ENCODE data around the gene NUPR2.
"Not testable (repeated sequence)": the region's sequence is repeated elsewhere in the genome, so short reads cannot be mapped to it uniquely, and the experiment has no call there.

The NUPR2 gene, protein sequence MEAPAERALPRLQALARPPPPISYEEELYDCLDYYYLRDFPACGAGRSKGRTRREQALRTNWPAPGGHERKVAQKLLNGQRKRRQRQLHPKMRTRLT

DNA sequence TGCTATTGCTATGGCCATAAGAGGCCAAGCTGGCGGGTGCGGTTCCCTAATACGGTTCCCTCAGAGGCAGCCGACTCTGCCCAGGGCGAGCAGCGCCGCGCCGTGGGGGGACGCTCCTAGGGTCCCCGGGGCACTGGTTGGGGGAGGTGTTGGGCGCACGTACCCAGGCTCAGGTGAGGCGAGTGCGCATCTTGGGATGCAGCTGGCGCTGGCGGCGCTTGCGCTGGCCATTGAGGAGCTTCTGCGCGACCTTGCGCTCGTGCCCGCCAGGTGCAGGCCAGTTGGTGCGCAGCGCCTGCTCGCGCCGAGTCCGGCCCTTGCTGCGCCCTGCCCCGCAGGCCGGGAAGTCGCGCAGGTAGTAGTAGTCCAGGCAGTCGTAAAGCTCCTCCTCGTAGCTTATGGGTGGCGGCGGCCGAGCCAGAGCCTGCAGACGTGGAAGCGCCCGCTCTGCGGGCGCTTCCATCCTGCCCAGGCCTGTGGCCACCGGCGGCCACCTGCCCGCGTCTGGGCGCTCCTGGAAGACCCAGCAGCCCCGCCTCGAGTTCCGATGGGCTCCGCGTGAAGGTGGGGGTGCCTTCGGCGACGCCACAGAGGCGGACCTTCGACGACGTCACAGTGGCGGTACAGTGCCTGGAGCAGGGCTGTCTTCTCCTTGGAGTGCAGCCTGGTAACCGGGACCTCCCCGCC is at the start of gene NUPR2:
Gene NUPR2 (minus strand): TSS at position 566 of the 687 bp plus-strand sequence. CDS start 103 bp downstream, at position 463.
- DNase-seq: peak; percentile 97

DNA sequence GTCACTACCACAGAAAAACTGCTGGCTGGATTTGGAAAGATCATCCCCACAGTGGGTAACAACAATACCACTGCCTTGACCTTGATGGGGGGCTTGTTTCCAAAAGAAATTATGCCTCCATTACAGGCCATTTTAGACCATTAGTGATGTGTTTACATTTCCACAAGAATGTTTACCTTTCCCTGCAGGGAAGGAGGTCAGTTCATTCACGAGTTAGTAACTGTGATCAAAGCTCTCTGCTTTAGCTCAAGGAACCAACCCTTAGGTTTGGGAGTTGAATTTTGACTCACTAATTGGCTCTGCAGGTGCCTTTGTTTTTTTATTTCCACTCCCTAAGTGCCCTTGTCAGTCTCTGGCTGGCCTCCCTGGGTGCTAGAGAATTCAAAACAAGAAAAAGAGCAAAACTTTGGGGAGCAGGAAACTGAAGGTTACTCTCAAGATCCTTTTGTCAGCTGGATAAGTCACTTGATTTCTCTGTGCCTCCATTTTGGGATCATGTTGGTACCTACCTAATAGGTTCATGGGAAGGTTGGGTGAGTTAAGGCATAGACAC is 41.1 kb upstream of the NUPR2 start:
- peak; percentile 89 for DNase-seq

DNA sequence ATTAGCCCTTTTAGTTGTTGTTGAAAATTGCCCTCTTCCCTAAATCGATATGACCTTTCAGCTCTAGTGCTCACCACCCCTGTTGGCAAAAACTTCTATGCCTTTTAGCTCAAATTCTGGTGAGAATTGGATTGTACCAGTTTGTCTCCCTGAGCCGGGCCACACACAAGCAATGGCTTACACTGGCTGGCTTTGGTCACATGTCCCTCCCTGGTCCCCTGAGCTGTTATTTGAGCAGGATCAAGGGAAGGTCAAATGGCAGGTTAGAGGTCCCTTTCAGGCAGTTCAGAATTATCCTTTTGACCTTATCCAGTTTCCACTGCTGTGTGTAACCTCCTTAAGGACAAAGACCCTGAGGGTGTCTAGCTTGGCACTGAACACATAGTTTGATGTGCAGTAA is 14.8 kb upstream of the NUPR2 start:
- DNase-seq: not testable (repeated sequence)

DNA sequence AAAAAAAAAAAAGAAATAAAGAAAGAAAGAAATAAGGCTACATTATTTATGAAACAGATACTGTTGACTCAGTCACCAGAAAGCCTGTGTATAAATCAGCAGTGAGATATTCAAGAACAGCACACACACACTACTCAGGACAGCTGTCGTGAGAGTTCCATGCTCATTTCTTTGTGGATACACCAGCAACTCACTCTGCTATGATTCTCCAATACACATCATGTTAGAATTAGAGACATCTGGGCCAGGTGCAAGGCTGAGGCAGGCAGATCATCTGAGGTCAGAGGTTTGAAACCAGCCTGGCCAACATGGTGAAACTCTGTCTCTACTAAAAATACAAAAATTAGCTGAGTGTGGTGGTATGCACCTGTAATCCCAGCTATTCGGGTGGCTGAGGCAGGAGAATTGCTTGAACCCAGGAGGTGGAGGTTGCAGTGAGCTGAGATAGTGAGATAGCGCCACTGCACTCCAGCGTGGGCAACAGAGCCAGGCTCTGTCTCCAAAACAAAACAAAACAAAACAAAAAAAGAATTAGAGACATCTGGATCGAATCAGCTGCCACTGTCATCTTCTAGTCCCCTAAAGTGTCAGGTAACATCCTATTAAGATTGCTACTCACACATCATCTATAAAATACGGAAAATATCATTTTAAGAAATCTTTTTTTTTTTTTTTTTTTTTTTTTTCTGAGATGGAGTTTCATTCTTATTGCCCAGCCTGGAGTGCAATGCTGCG is 11.2 kb upstream of the NUPR2 start:
- no peak for DNase-seq

DNA sequence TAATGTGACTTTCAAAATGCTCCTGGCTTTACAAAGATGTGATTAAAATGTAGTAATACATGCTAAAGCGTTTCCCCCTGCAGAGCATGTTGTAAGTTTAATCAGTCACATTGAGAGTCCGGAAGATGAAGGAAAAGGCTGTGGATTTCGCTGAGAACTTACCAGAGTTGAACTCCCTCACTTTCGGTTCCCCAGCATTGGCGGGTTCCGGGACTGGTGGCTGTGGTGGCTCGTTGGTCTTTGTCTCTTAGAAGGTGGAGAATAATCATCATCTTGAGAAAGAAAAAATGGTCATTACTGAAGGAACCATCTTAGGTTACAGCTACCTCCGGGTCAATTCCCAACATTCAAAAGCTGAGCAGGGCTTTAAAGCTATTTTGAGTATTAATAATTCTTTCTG is 9.6 kb upstream of the NUPR2 start:
- DNase-seq: no peak

DNA sequence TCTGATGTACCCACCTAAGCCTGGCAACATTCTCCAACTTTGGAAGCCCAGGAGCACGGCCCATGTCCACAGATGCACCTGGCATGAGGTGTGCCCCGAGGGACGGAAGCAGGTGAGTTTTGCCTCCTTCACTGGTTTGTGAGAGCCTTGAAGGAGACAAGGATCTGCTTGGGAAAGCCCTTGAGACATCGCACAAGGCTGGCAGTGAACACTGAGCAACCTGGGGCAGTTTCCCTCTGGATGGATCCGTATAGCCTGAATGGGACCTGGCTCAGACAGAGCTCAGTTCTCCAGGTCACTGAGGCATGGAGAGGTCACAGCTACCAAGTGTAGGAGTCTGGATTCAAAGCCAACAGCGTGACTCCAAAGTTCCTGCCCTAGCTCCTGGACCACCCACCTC is 8.8 kb upstream of the NUPR2 start:
- no peak for DNase-seq

DNA sequence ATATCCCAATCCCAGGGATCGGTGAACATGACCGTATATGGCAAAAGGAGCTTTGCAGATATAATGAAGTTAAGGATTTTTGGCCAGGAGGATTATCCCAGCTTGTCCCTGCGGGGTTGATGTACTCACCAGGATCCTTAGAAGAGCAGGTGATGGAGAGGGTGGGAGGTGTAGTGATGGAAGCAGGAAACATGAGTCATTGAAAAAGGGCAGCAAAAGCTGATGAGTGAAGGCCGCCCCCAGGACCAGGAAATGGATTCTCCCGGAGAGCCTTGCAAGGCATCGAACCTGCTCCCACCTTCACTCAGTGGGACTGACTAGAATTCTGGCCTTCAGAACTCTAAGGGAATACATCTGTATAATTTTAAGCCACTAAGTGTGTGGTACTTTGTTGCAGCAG is 5.2 kb upstream of the NUPR2 start:
- DNase-seq: no peak

DNA sequence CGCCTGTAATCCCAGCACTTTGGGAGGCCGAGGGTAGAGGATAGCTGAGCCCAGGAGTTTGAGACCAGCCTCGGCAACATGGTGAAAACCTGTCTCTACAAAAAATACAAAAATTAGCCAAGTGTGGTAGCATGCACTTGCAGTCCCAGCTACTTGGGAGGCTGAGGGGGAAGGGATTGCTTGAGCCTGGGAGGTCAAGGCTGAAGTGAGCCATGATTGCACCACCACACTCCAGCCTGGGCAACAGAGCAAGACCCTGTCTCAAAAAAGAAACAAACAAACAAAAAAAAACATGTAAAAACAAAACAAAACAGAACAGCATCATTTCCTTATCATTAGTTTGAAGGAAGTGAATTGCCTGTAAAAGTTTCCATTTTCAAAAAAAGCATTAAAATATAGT is 4.0 kb downstream of the NUPR2 start:
- not testable (repeated sequence) for DNase-seq

DNA sequence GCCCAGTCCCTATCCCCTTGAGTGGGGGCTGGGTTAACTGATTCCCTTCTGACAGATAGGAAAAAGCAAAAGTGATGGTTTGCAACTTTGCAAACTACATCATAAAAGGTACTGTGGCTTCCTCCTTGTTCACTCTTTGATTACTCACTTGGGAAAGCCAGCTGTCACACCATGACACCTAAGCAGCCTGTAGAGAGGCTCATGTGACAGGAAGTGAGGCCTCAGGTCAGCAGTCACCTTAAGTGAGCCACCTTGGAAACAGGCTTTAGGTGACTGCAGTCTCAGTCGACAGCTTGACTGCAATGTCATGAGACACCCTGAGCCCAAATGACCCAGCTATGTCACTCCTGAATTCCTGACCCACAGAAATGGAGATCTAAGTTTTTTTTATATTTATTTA is 5.6 kb downstream of the NUPR2 start:
- peak; percentile 66 for DNase-seq

DNA sequence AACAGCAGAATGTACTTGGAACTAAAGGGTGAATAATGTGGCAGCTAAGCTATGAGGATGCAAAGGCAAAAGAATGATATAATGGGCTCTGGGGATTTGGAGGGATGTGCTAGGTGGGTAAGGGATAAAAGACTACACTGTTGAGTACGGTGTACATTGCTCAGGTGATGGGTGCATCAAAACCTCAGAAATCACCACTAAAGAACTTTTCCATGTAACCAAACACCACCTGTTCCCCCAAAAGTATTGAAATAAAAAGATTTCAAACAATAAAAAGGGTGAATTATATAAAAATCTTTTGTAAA is 8.3 kb downstream of the NUPR2 start:
- DNase-seq: no peak

DNA sequence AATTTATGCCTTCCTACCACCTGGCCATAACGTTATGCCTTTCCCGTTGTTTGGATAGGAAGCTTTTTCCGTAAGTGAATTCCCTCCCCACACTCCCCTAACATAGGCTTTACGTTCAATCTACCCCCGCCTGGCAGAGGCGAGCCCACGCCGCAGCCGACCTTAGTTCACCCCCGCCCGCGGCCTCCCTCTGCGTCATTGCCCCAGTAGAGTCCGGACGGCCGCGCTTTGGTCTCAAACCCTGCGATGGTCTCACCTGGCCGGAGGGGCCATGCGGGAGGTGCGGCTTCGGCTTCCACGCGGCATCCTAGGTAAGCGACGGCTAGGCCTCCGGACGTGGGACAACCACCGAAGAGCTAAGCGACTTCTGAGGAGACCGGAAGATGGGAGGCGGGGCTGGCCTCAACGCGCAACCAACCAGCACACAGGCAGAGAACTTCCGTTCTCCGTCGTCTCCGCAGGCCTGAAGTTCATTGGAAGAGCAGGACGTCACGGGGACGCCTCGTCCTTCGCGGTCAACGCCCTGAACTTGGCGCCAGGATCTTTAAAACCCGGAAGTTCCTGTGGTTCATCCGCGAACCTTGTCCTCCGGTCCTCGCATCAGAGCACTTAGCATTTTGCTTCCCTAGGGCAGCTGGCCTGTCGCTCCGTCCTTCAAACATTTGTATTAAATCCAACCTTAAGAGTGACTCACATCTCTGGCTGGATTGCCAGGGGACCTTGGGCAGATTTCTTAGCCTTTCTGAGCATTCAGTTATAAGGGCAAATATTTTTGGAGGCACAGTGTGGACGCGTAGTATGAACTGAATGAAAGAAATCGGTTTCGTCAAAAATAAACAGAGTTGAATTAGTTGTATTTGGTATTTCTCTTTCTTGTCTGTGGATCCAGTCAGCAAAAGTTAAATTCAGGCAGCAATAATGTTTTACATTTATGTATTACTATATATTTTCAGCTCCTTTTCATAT is 9.8 kb downstream of the NUPR2 start, which contains the start of gene CHCHD2:
Gene CHCHD2 (minus strand): TSS at position 369 of the 966 bp plus-strand sequence. CDS start 63 bp downstream, at position 306.
- DNase-seq: peak; percentile 100

DNA sequence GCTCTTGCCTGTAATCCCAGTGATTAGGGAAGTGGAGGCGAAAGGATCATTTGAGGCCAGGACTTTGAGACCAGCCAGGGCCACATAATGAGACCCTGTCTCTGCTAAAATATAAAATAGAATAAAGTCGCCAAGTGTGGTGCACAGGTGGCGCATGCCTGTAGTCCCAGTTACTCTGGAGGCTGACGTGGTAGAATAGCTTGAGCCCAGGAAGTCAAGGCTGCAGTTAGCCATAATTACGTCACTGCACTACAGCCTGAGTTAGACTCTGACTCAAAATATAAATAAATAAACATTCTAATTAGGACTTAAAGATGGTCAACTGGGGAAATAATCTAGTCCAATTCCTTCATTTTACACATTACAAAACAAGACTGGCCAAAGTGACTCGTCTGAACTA is 10.7 kb downstream of the NUPR2 start:
- DNase-seq: peak; percentile 71

DNA sequence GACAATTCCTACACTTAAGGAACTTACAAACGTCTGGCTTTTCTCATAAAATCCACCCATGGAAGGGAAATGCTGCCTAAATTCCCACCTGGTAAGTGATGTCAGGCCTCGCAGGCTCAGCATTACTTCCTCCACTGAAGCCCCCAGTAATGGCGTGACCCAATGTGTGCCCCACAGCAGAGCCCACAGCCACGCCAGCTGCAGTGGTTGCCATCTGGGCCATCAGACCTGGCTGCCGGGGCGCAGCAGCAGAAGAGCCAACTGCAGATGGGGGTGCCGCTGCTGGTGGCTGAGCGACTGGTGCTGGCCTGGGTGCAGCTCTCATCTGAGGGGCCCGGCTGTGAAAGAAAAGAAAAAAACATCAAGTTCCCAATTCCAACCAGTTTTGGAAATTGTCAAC is 12.1 kb downstream of the NUPR2 start:
- not testable (repeated sequence) for DNase-seq

DNA sequence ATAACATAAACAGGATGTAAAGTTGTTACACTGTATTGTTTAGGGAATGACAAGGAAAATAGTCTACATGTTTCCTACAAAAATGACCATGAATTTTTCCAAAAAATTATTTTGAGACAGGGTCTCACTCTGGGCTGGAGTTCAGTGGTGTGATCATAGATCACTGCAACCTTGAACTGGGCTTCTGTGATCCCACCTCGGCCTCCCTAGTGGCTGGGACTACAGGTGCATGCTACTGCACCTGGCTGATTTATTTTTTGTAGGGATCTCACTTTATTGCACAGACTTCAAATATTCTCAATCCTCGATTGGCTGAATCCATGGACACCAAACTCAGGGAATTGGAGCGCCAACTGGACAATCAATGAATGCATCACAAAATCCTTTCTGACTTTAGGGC is 16.6 kb downstream of the NUPR2 start:
- DNase-seq: no peak

DNA sequence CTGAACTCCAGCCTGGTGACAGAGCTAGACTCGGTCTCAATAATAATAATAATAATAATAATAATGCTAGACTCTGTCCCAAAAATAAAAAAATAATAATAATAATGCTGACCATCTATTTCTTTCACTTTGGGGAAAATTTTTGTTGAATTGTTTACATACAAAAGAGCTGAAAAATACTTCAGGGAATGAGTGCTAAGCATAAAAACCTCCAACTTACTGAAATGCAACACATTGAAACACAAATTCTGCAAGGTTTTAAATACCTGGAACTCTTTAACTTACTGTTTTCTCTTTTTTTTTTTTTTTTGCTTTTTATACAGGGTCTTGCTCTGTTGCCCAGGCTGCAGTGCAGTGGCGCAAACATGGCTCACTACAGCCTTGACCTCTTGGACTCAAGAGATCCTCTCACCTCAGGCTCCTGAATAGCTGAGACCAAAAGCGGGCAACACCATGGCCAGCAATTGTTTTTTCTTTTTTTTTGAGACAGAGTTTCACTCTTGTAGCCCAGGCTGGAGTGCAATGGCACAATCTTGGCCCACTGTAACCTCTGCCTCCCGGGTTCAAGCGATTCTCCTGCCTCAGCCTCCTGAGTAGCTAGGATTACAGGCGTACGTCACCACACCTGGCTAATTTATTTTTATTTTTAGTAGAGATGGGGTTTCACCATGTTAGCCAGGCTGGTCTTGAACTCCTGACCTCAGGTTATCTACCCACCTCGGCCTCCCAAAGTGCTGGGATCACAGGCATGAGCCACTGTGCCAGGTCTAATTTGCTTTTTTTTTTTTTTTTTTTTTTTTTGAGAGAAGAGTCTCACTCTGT is 17.8 kb downstream of the NUPR2 start:
- DNase-seq: not testable (repeated sequence)

DNA sequence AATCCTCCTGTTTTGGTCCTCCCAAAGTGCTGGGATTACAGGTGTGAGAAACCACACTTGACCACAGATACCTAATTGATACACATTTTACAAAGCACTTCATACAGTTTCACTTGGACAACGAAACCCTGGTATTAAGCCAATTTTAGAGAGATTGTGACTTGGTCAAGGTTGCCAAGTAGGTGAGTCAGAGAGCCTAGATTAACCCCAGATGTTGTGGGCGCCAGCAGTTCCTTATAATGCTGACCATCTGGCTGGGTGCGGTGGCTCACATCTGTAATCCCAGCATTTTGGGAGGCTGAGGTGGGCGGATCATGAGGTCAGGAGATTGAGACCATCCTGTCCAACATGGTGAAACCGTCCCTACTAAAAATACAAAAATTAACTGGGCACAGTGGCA is 18.5 kb downstream of the NUPR2 start:
- DNase-seq: no peak

DNA sequence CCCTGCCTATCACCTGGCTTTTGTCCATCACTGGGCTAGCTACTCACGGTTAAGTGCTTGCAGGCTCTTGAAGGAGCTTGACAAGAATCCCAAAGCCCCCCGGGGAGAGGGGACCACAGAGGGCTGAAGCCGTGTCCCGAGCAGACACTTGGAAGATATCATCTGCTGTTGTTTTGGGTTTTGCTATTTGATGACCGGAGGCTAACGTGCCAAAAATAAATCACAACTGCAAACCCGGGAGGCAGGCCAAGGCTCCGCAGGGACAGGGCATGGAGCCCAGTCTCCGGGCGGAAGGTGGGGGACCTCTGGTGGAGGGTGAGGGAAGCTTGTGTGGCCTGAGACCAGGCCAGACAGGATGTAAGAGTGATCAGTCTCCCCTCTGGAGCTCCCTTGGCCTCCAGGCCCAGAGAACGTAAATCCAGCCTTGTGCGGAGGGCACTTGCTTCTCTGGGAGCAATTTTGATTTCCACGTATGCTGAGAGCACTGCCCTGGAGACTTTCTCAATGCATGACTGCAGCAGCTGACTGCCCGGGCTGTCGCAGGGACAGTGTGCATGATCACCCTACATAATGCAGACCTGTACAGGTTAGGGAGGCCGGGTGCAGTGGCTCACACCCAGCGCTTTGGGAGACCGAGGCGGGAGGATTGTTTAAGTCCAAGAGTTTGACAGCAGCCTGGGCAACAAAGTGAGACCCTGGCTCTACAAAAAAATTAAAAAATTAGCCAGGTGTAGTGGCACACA is 23.3 kb downstream of the NUPR2 start, which contains the start of gene PHKG1:
Gene PHKG1 (minus strand): TSS at position 164 of the 743 bp plus-strand sequence. CDS start 4,011 bp downstream, outside the sequence.
- no peak for DNase-seq

DNA sequence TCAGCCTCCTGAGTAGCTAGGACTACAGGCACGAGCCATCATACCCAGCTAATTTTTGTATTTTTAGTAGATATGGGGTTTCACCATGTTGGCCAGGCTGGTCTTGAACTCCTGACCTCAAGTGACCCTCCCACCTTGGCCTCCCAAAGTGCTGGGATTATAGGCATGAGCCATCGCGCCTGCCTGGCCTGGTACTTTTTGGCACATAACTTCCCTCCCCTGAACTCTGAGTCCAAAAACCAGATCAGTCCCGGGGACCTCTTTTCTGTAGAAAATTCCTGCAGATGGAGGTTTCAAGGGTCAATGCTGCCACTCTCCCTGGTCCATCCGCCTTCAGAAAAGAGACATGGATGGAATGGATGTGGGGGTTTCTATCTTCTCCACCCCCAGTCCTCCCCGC is 23.8 kb downstream of the NUPR2 start:
- DNase-seq: not testable (repeated sequence)

DNA sequence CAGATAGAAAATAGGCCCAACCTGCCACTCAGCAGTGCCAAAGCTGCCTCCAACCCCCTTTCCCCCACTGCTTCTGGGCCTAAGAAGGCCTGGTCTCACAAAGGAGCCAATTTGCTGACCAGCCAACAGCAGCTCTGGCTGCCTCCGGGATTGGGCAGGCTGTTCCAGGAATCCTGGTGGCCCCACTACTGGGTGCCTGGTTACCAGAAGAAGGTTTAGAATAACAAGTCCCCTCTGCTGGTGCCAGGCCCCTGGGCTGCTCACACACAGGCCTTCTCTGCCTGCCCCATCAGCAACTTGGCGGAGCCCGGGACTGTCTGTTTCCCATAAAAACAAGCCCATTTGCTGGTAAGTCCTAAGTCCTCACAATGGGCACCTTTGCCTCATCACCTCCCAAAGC is 24.6 kb downstream of the NUPR2 start:
- no peak for DNase-seq

DNA sequence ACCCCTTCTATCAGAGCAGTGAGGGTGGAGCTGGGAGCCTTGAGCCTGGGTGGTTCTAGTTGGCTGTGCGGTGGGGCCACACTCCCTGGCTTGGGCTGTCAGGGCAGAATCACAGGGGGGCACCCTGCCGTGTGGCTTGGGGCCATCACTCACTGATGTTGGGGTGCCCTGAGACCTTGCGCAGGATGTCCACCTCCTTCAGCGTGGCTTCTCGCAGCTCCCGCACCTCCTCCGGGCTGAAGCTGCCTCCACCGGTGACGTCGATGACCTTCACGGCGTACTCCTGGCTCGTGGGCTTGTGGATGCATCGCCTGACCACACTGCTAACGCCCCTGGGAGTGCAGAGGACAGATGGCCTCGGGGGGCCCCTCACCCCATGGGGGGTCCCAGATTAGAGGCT is 28.8 kb downstream of the NUPR2 start:
- no peak for DNase-seq

DNA sequence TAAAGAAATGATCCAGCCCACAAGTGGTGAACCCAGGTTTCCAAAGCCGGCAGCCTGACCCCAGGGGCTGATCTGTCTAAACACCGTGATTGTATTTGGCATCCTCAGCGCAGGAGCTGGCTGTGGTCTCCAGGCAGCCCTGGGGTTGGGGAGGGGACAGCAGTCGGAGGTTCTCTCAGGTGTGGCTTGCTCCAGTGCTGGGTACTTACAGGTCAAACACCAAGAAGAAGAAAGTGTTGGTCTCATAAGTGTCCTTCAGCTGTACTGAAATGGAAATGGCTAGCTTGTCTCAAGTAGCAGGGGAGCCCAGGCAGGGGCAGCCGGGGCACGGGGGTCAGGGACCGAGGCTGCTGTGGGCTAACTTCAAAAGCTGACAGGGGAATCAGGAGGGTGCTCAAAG is 29.5 kb downstream of the NUPR2 start:
- no peak for DNase-seq
